GM18508 (cell line): Measurements from ENCODE around the gene MRPS16.

Experiments
- ATAC-seq: cut with Tn5 transposase; IDR thresholded peaks from one replicate; pipeline ENCODE4 v1.9.1; 2021; ENCODE audit warnings: moderate number of reproducible peaks; ENCODE audit not compliant: insufficient read depth, unreplicated experiment

Gene MRPS16

DNA sequence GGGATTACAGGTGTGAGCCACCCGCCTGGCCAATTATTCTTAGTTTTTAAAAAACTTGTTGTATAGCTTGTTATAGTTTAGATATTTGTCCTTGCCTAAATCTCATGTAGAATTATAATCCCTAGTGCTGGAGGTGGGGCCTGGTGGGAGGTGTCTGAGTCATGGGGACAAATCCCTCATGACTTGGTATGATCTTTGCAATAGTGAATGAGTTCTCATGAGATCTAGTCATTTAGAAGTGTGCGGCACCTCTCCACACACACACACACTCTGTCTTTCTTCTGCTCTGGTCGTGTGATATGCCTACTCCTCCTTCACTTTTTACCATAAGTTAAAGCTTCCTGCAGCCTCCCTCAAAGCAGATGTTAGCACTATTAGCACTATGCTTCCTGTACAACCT, 47.4 kb downstream of the MRPS16 start:
- ATAC-seq = no peak
